RWPE1 (cell line): ENCODE results near the gene SOX13.

ENCODE experiments used
- CTCF ChIA-PET: fragments of 350-600 bp; sonication (Branson Sonifier 250); formaldehyde crosslinking; extraction: SDS; loops from one replicate; lab custom pipeline; 2021; lab: Yijun Ruan, JAX
- POLR2A ChIA-PET: fragments of 400-600 bp; formaldehyde crosslinking; extraction: SDS; loops from one replicate; lab custom pipeline; 2020; ENCODE audit warnings: antibody characterized with exemption; ENCODE audit not compliant: low non-redundant PET; lab: Yijun Ruan, JAX
- DNase-seq: peaks from one replicate; pipeline ENCODE4 v3.0.0; 2012; ENCODE audit warnings: low spot score
- H3K27ac ChIP-seq: fragments of 450-650 bp; 2 replicates; pipeline ENCODE4 v1.5.1; 2017
- CTCF ChIP-seq: fragments of 450-650 bp; conservative IDR thresholded peaks from 2 replicates; pipeline ENCODE4 v1.5.1; 2017; ENCODE audit warnings: low read depth, mild to moderate bottlenecking

SOX13 gene

GRCh38 chr1:204130178-204130577 is 57.3 kb downstream of the SOX13 start:
- POLR2A ChIA-PET: no interaction called here
- no peak for TF ChIP-seq CTCF
- CTCF ChIA-PET: interaction anchor here (1.0 to 5.5 kb wide), 11 partner anchors 9 to 269 kb away, joined by 3 to 163 read pairs (median 6); partner anchors contain the start of gene SOX13
- peak overlapping the region; percentile 89 for H3K27ac ChIP-seq
- DNase-seq: no peak

- DNase-seq: peak; percentile 96
- H3K27ac ChIP-seq: peak overlapping the region; percentile 89
- CTCF ChIA-PET: interaction anchor here (0.6 to 5.5 kb wide), 13 partner anchors 16 to 270 kb away, joined by 3 to 163 read pairs (median 5); partner anchors contain the start of gene SOX13
- POLR2A ChIA-PET: no interaction called here
- no peak for TF ChIP-seq CTCF
These were observed 58.3 kb downstream of the SOX13 start for GRCh38 chr1:204130981-204131892.

- peak overlapping the region; percentile 89 for H3K27ac ChIP-seq
- POLR2A ChIA-PET: no interaction called here
- CTCF ChIA-PET: interaction anchor here (0.7 to 5.5 kb wide), 4 partner anchors 30 to 266 kb away, joined by 3 to 163 read pairs (median 4); no protein-coding TSS in a partner anchor
- no peak for DNase-seq
- TF ChIP-seq CTCF: no peak
These were observed 59.1 kb downstream of the SOX13 start for GRCh38 chr1:204131978-204132377.

GRCh38 chr1:204132718-204133117 is 59.8 kb downstream of the SOX13 start:
- TF ChIP-seq CTCF: no peak
- DNase-seq: no peak
- H3K27ac ChIP-seq: no peak overlapping the region
- ChIA-PET POLR2A (no interaction called here), CTCF (interaction anchor here (1.7 kb wide), 1 partner anchor 30 kb away, joined by 5 read pairs; no protein-coding TSS in a partner anchor)

GRCh38 chr1:204134103-204134502 is 61.2 kb downstream of the SOX13 start:
- no peak for DNase-seq
- H3K27ac ChIP-seq: no peak overlapping the region
- ChIA-PET CTCF (interaction anchor here (0.6 to 1.0 kb wide), 3 partner anchors 11 to 28 kb away, joined by 3 read pairs; no protein-coding TSS in a partner anchor), POLR2A (no interaction called here)
- TF ChIP-seq CTCF: no peak

- POLR2A ChIA-PET: interaction anchor here (0.5 to 0.7 kb wide), 2 partner anchors 224 to 273 kb away, joined by 6 read pairs; no protein-coding TSS in a partner anchor
- CTCF ChIA-PET: interaction anchor here (0.6 to 3.7 kb wide), 7 partner anchors 9 to 229 kb away, joined by 3 to 24 read pairs (median 7); no protein-coding TSS in a partner anchor
- DNase-seq: no peak
These were observed 63.9 kb downstream of the SOX13 start for GRCh38 chr1:204136814-204137213.

More at GRCh38 chr1:204136814-204137213, 63.9 kb downstream of the SOX13 start:
- H3K27ac ChIP-seq: no peak overlapping the region
- no peak for TF ChIP-seq CTCF
